Liver (tissue), 9 donors: ENCODE measurements around the gene MAML3. TPM values are rescaled to one million over a fixed set of nuclear protein-coding genes. Genes with fewer than 3 reads are reported as not detected.
A peak's percentile ranks its signal among the peaks of the same experiment; 100 is the strongest.

Experiments
- DNase-seq: peaks from one replicate; pipeline ENCODE4 v3.0.0-alpha.2; 2017; ENCODE audit warnings: low spot score
- H3K27ac ChIP-seq, 2 donors: one replicate each; pipeline ENCODE4 v1.7.0; 2013; ENCODE audit warnings: inconsistent platforms in 2 of 2, low read length in 2 of 2, control low read depth in 1 of 2, low read depth in 1 of 2, mild to moderate bottlenecking in 1 of 2
- H3K27me3 ChIP-seq, 4 donors: one replicate each; pipeline versions ENCODE4 v1.6.1 to v1.7.0; 2013; ENCODE audit warnings: low read length in 3 of 4, inconsistent platforms in 1 of 4, mild to moderate bottlenecking in 1 of 4, moderate library complexity in 1 of 4; ENCODE audit not compliant: control insufficient read depth in 4 of 4, insufficient read depth in 4 of 4
- H3K36me3 ChIP-seq, 4 donors: one replicate each; pipeline versions ENCODE4 v1.6.1 to v1.7.0; 2013; ENCODE audit warnings: low read length in 3 of 4, mild to moderate bottlenecking in 3 of 4, low read depth in 1 of 4, moderate library complexity in 1 of 4; ENCODE audit not compliant: control insufficient read depth in 4 of 4, insufficient read depth in 3 of 4
- H3K4me1 ChIP-seq, 4 donors: one replicate each; pipeline versions ENCODE4 v1.6.1 to v1.7.0; 2013; ENCODE audit warnings: low read length in 3 of 4, mild to moderate bottlenecking in 3 of 4, moderate library complexity in 1 of 4; ENCODE audit not compliant: control insufficient read depth in 4 of 4, insufficient read depth in 4 of 4
- H3K4me3 ChIP-seq, 3 donors: one replicate each; pipeline versions ENCODE4 v1.6.1 to v1.7.0; 2013; ENCODE audit warnings: low read length in 3 of 3, control low read depth in 1 of 3, low read depth in 1 of 3, mild to moderate bottlenecking in 1 of 3
- H3K9ac ChIP-seq, 2 donors: one replicate each; pipeline ENCODE4 v1.7.0; 2013; ENCODE audit warnings: low read length in 2 of 2, mild to moderate bottlenecking in 2 of 2, moderate library complexity in 2 of 2, control low read depth in 1 of 2, low read depth in 1 of 2
- H3K9me3 ChIP-seq, 4 donors: one replicate each; pipeline versions ENCODE4 v1.6.1 to v1.7.0; 2013; ENCODE audit warnings: low read length in 3 of 4; ENCODE audit not compliant: control insufficient read depth in 4 of 4
- ATF3 ChIP-seq: IDR thresholded peaks from 2 replicates; pipeline ENCODE4 v1.6.1; 2016; ENCODE audit warnings: antibody characterized with exemption
- CTCF ChIP-seq: fragments of 150-350 bp; IDR thresholded peaks from 2 replicates; pipeline ENCODE4 v1.5.1; 2017; ENCODE audit warnings: improper control_type of control experiment, low read depth, low read length; ENCODE audit not compliant: missing input control
- EGR1 ChIP-seq, 2 donors: IDR thresholded peaks; 2 replicates each; pipeline ENCODE4 v1.6.1; 2016 to 2018; ENCODE audit warnings: antibody characterized with exemption in 2 of 2, low read depth in 2 of 2
- FOXA1 ChIP-seq: IDR thresholded peaks from 2 replicates; pipeline ENCODE4 v1.6.1; 2016; ENCODE audit warnings: antibody characterized with exemption
- FOXA2 ChIP-seq: IDR thresholded peaks from 2 replicates; pipeline ENCODE4 v1.6.1; 2016; ENCODE audit warnings: antibody characterized with exemption
- GABPA ChIP-seq, 2 donors: IDR thresholded peaks in 1 of 2; conservative IDR thresholded peaks in 1 of 2; 2 replicates each; pipeline ENCODE4 v1.6.1; 2016; ENCODE audit warnings: antibody characterized with exemption in 2 of 2, mild to moderate bottlenecking in 1 of 2, moderate library complexity in 1 of 2
- HNF4A ChIP-seq, 2 donors: conservative IDR thresholded peaks; 2 replicates each; pipeline ENCODE4 v1.6.1; 2016; ENCODE audit warnings: antibody characterized with exemption in 2 of 2, mild to moderate bottlenecking in 2 of 2
- HNF4G ChIP-seq: IDR thresholded peaks from 2 replicates; pipeline ENCODE4 v1.6.1; 2016; ENCODE audit warnings: antibody characterized with exemption
- JUND ChIP-seq, 2 donors: IDR thresholded peaks; 2 replicates each; pipeline ENCODE4 v1.6.1; 2016; ENCODE audit warnings: antibody characterized with exemption in 2 of 2
- MAX ChIP-seq: IDR thresholded peaks from 2 replicates; pipeline ENCODE4 v1.6.1; 2016; ENCODE audit warnings: antibody characterized with exemption
- NR2F2 ChIP-seq: IDR thresholded peaks from 2 replicates; pipeline ENCODE4 v1.6.1; 2016; ENCODE audit warnings: antibody characterized with exemption
- RAD21 ChIP-seq, 2 donors: IDR thresholded peaks; 2 replicates each; pipeline ENCODE4 v1.6.1; 2016; ENCODE audit warnings: antibody characterized with exemption in 2 of 2, mild to moderate bottlenecking in 2 of 2
- REST ChIP-seq: IDR thresholded peaks from 2 replicates; pipeline ENCODE4 v1.6.1; 2016; ENCODE audit warnings: antibody characterized with exemption, mild to moderate bottlenecking
- RXRA ChIP-seq, 2 donors: IDR thresholded peaks; 2 replicates each; pipeline ENCODE4 v1.6.1; 2017 to 2018; ENCODE audit warnings: antibody characterized with exemption in 2 of 2, mild to moderate bottlenecking in 1 of 2
- SP1 ChIP-seq: IDR thresholded peaks from 2 replicates; pipeline ENCODE4 v1.6.1; 2018; ENCODE audit warnings: antibody characterized with exemption, mild to moderate bottlenecking
- TAF1 ChIP-seq: conservative IDR thresholded peaks from 2 replicates; pipeline ENCODE4 v1.6.1; 2016; ENCODE audit warnings: antibody characterized with exemption, mild to moderate bottlenecking
- YY1 ChIP-seq: IDR thresholded peaks from 2 replicates; pipeline ENCODE4 v1.6.1; 2016; ENCODE audit warnings: antibody characterized with exemption, mild to moderate bottlenecking
- ZBTB33 ChIP-seq: IDR thresholded peaks from 2 replicates; pipeline ENCODE4 v1.6.1; 2016; ENCODE audit warnings: antibody characterized with exemption
- WGBS: extraction: QIAGEN DNeasy Blood & Tissue Kit; methylation state at CpG from one replicate; pipeline ENCODE4 v1.1.7; 2013; 5-methylcytosine and 5-hydroxymethylcytosine counted together
- polyA plus RNA-seq, 2 donors: library from polyadenylated mRNA; stranded (reverse) in 1 of 2; unstranded in 1 of 2; fragments of 200-250 nt in 1 of 2; fragments of >200 nt in 1 of 2; fragmentation: Nextera tagmentation in 1 of 2; extraction: Ambion mirVana in 1 of 2; gene quantifications; one replicate each; pipeline versions ENCODE4 v1.2.1 to v1.2.3, GENCODE V29; 2013 to 2015
- total RNA-seq, 2 donors: library from RNA; depleted of rRNA; stranded (reverse); fragments of >200 nt; gene quantifications; one replicate each; pipeline ENCODE4 v1.2.3, GENCODE V29; 2014
- donor health status: healthy.
- donor health status: healthy.
- donor health status: healthy.
- donor health status: healthy.
- donor health status: healthy.

MAML3 gene
- total and polyA plus RNA-seq, 4 donors = 1.3 to 4.3 (median 2.7) TPM

GRCh38 chr4:139857977-139858376, 296.0 kb downstream of the MAML3 start:
- H3K4me1 ChIP-seq = peaks cover 0 to 27% (median 7%) of the 10 kb centered on the region in 4 donors
- no peaks in the 10 kb centered on the region for H3K36me3 ChIP-seq
- no peak overlapping the region for H3K4me3 ChIP-seq
- no peak overlapping the region for H3K9ac ChIP-seq
- no peak for DNase-seq
- TF ChIP-seq MAX (no peak), TAF1 (peak; percentile 18), SP1 (no peak)
- no peaks in the 10 kb centered on the region for H3K27me3 ChIP-seq
- H3K9me3 ChIP-seq = no peaks in the 10 kb centered on the region
- no peak overlapping the region for H3K27ac ChIP-seq
- WGBS = 72% methylated on average over 2 of the region's 2 CpGs

GRCh38 chr4:139857021-139857420, 297.0 kb downstream of the MAML3 start:
- H3K9me3 ChIP-seq = no peaks in the 10 kb centered on the region
- no peak overlapping the region for H3K9ac ChIP-seq
- H3K4me3 ChIP-seq = no peak overlapping the region
- no peak for DNase-seq
- H3K27me3 ChIP-seq = no peaks in the 10 kb centered on the region
- 20% methylated on average over 4 of the region's 4 CpGs for WGBS
- TF ChIP-seq YY1 = no peak
- TF ChIP-seq HNF4G = no peak
- TF ChIP-seq MAX = no peak
- no peak for TF ChIP-seq GABPA (IDR thresholded peaks at IDR 0.05 in 1 of 2, conservative IDR thresholded peaks at IDR 0.05 in 1 of 2)
- TF ChIP-seq ZBTB33 = no peak
- TF ChIP-seq ATF3 = no peak
- TF ChIP-seq EGR1 (IDR thresholded peaks at IDR 0.05; ENCODE audit: low read depth in 2 of 2) = no peak
- no peak for TF ChIP-seq REST
- peak; percentile 50 to 69 for TF ChIP-seq RAD21 (IDR thresholded peaks at IDR 0.05)
- peak in 1 of 2 donors; percentile 53 for TF ChIP-seq RXRA (IDR thresholded peaks at IDR 0.05)
- TF ChIP-seq FOXA1 = peak; percentile 15
- TF ChIP-seq HNF4A (conservative IDR thresholded peaks at IDR 0.05) = peak; percentile 45 to 50
- peak; percentile 38 for TF ChIP-seq FOXA2
- TF ChIP-seq JUND (IDR thresholded peaks at IDR 0.05) = no peak
- peak; percentile 36 for TF ChIP-seq TAF1
- no peak for TF ChIP-seq SP1
- no peak for TF ChIP-seq CTCF
- no peak for TF ChIP-seq NR2F2
- H3K4me1 ChIP-seq = peaks cover 0 to 27% (median 7%) of the 10 kb centered on the region in 4 donors
- no peaks in the 10 kb centered on the region for H3K36me3 ChIP-seq
- peak overlapping the region; percentile 28 to 32 for H3K27ac ChIP-seq
